ENCODE data around the gene IFITM5.
"Not testable (repeated sequence)": the region's sequence is repeated elsewhere in the genome, so short reads cannot be mapped to it uniquely, and the experiment has no call there.

The IFITM5 gene

DNA sequence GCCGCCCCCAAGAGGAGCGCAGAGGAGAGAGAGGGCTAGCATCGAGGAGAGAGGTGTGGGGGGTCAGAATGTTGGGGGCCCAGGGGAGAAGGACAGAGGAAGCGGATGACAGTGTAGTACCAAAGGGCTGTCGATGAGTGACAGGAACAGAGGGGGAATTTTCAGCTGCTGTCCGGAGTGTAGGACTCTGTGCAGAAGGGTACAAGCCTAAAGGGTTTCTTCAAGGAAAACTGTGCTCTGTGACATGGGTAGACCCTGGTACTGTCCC is 26.5 kb downstream of the IFITM5 start:
- no peak for DNase-seq
- intact Hi-C loops (cut with DNase I), result no loop called here

DNA sequence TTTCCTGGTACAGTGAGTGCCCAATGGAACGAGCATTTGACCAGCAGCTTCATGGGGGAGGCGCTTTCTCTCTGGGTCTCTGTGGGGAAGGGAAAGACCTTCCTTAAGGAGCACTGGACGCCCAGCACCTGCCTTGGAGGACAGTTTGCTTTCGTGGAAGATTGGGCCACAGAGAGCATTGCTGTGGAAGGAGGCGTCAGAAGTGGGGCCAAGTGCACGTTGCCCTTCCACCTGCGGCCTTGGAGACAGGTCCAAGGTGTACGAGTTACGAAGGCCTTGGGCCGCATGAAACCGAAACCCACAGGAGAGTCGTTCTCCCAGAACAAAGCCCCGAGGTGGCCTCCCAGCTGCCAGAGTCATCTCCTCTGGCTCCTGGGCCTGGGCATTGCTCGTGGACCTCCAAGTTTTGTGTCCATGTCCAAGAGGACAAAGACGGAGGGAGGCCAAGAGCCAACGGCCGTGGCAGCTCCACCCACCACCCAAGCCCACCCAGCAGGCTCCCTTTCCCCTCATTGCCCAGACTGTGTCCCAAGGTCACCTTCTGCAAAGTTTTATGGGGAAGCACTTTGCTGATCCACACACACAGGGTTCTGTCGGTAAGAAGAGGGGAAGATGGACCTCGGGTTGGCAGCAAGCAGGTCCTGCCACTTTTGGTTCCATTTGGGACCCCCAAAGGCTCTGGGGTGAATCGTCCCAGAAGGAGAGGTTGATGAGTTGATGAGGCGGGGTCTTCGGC is 27.0 kb downstream of the IFITM5 start:
- DNase-seq, result no peak
- intact Hi-C loops (cut with DNase I), result no loop called here

DNA sequence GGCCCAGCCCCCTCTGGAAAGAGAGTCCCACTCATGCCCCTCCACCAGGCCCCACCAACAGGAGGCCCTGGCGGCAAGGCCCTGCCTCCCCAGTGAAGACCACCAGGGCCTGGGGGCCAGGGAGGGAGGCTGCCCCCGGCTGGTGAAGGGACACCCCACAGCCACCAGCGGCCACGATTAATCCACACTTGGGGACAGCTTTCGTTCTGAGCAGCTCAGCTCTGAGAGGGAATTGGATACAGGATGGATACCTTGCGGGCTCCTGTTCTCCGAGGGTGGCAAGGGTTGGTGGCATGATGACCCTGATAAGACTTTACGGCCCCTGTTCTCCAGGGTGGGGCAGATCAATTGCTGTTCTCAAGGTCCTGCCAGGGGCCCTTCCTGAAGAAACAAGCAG is 28.0 kb downstream of the IFITM5 start:
- no peak for DNase-seq

DNA sequence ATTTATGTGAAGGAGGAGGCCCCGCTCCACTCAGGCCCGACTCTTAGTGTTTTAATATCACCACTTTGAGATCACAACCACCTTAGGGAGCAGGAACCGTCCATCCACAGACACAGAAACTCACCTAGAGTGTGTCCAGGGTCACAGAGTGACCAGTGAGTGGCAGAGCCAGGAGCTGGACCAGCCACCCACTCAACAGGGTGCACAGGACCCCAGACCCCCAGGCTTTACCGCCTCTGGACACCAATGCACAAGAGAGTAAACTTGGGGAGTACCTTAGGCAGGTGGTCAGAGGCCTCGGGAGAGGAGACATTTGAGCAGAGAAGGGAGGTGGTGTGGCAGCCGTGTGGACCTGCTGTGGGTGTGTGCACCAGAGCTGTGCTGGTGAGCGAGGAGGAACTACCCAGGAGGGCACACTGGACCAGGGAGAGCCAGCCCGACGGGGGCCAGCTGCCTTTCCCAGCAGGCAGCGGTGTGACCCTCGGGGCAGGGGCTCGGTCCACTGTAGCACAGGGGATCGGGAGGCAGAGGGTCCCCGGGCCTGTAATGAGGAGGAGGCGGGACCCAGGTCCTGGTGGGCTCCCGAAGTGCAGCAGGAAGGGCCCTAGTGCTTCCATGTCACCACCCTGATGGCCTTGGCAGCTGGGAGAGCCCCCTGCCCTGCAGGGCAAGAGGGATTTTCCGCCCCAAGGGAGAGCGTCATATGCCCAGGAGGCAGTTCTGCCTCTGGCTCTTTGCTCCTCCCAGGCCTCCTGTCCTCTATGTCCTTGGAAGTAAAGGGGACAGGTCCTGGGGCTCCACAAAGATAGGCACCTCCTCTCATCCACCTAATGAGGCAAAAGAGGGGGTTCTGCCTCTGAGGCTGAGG is 28.6 kb downstream of the IFITM5 start:
- intact Hi-C loops (cut with DNase I), result no loop called here

More for the DNA sequence above, 28.0 kb downstream of the IFITM5 start:
- intact Hi-C loops (cut with DNase I), result no loop called here

DNA sequence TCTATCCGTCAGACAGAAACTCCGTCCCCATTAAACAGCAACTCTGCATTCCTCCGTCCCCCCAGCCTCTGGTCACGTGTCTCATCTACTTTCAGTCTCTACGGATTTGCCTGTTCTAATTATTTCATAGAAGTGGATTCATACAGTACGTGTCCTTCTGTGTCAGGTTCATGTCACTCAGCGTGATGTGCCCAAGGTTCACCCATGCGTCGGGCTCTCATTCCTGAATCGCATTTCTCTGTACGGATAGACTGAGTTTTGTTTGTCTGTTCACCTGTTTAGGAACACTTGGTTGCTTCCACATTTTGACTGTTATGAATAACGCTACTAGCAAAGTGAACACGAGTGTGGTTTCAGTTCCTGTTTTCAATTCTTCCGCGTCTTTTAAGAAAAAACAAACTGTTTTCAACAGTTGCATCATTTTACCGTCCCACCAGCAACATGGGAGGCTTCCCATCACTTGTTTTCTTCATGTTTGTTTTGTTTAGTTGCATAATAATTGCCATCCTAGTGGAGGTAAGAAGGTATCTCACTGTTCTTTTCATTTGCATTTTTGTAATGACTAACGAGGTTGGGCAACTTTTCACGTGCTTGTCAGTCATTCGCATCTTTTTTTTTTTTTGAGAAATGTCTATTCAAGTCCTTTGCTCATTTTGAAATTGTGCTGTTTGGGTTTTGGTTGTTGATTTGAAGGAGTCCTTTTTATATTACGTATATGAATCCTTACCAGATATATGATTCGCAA is 30.0 kb downstream of the IFITM5 start:
- no peak for DNase-seq
- intact Hi-C loops (cut with DNase I), result no loop called here

More for the DNA sequence above, 28.6 kb downstream of the IFITM5 start:
- DNase-seq, result peak in 1 of 10 donors; percentile 79

DNA sequence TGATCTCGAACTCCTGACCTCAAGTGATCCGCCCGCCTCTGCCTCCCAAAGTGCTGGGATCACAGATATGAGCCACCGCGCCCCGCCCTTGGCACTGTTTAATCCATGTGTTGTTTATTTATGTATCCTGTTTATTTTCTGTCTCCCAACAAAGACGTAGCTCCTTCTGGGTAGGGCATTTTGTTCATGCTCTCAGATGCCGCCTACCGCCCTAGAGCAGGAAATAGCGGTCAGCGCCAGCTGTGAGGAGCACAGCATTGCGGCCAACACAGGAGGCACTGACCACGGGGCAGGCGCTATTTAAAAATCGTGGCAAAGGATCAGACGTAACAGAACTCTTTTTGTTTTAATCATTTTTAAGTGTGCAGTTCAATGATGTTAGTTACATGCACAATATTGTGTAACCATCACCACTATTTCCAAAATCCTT is 30.6 kb downstream of the IFITM5 start:
- DNase-seq, result peak in 1 of 10 donors; percentile 56
- intact Hi-C loops (cut with DNase I), result not testable (repeated sequence)

DNA sequence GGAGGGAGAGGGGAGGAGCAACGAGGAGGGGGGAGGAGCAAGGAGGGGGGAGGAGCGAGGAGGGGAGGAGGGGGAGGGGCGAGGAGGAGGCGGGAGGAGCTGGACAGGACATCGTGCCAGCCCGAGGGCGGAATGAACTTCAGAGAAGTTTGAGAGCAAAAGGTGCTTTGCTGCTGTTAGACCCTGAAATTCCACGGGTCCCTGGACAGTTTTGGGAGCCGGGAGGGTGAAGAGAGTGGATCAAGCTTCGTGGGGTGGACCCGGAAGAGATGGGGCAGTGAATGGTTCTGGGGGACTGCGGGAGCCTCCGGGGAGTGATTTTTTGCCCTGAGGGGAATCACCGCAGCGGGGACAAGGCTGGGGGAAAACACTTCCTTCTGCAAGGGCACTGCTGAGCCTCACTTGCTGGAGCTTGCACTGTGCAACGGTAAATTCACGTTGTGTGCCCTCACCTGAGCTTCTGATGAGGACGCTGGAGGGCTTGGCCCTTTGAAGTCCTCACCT is 31.8 kb downstream of the IFITM5 start:
- intact Hi-C loops (cut with DNase I), result no loop called here
- DNase-seq, result no peak

DNA sequence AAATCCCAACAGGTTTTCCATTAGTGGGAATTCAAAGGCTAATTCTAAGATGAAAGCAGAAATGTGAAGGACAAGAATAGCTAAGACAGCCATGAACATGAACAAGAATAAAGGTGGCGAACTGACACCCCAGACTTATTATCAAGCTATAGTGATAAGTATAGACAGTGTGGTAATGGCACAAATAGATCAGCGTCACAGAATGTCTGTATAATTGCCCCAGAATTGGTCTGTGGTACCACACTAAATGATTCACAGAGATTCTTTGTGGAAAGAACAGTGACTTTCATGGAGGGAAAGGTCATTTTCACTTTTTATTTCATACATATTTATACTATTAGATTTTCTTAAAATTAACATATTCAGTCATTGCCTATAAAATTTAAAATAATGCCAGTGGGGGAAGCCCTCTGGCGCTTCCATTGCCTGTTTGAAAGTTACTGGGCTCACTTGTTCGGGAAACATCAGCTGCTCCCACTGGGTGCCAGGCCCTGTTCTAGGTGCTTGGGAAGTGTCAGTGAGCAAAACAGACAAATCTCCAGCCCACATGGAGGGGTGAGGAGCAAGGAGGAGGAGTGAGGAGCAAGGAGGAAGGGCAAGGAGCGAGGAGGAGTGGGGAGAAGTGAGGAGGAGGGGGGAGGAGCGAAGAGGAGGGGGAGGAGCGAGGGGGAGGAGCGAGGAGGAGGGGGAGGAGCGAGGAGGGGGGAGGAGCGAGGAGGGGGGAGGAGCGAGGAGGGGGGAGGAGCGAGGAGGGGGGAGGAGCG is 32.5 kb downstream of the IFITM5 start:
- no peak for DNase-seq
- intact Hi-C loops (cut with DNase I), result no loop called here

DNA sequence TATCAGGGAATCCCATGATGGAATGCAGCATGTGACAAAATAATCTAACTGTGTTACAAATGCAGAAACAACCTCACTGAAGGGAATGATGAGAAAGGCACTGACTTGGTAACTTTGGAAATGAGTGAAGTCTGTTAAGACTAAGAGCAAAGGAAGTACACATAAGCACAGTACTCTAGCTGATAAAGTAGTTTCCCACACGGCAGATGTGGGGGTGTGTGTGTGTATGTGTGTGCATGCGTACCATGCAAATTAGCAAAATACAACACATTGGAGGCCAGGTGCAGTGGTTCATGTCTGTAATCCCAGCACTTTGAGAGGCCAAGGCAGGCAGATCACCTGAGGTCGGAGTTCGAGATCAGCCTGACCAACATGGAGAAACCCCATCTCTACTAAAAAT is 37.7 kb downstream of the IFITM5 start:
- intact Hi-C loops (cut with DNase I), result no loop called here
- DNase-seq, result no peak

DNA sequence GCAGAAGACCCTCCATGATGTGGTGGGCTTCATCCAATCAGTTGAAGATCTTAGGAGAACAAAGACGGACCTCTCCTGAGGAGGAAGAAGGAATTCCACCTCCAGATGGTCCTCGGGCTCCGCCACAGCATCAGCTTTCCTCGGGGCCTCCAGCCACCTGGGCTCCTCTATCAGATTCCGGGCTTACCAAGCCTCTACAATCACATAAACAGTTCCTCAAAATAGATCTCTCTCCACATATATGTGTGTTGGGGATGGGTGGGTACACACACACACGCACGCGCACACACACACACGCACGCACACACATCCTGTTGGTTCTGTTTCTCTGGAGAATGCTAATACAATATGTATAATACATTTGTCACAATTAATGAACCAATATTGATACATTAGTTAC is 39.9 kb downstream of the IFITM5 start:
- intact Hi-C loops (cut with DNase I), result loop anchor here (10.0 kb wide), 1 partner anchor 95 kb away; no protein-coding TSS in a partner anchor
- DNase-seq, result no peak

DNA sequence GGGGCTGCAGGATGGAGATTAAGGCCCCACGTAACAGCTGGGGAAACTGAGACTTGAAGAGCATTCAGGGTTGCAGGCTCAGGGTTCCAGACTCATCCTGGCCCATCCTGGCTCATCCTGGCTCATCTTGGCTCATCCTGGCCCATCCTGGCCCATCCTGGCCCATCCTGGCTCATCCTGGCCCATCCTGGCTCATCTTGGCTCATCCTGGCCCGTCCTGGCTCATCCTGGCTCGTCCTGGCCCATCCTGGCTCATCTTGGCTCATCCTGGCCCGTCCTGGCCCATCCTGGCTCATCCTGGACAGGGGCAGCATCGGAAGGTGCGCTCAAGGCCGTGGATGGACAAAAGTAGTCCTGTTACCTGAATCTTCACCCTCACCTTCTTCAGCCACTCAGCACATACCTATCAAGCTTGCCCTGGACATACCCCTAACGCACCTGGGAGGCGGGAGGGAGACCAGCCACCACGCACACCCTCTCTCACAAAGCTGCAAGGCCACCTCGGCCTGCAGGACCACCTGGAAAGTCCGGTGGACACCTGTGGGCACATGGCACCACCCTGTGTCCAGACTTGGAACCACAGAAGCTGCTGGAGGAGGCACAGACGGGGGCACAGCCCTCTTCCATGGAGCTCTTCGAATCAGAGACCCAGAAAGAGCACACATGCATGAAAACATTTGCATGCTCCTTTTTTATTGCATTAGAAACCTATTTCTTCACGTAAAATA is 41.4 kb downstream of the IFITM5 start:
- intact Hi-C loops (cut with DNase I), result loop anchor here (10.0 kb wide), 1 partner anchor 97 kb away; no protein-coding TSS in a partner anchor
- peak in 1 of 10 donors; percentile 69 for DNase-seq

DNA sequence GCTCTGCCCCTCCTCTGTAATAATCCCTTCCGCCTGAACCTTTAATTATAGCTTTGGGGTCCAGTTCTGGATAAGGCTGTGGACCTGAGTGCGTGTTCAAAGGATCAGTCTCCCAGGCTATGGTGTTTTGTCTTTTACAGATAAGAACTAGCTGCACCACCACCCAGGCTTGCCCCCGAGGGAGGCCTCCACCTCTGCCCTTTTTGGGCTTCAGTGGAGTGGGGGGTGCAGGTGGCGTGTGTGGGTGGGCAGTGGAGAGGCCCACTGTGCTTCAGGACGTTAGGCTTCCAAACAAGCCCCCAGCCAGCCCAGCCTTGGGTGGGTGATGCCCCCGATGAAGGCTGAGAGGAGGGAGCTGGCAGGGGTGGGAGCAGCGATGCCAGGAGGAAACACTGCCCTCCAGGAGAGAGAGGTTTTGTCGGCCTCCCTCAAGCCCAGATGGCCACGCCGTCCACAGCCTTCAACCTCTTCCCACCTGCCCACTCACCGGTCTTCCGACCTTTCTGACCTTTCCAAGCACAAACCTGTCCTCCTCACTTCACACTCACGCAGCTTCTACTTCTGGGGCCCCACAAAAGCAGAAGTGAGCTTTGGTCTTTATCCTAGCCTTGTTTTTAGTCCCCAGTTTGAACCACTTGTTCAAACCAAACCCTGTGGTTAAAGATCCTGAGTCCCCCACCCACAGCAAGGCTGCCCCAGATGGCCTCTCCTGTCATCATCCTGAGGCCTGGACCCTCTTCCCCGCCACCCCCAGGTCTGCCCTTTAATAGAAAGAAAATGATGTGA is 42.2 kb downstream of the IFITM5 start:
- no peak for DNase-seq
- intact Hi-C loops (cut with DNase I), result loop anchor here (10.0 kb wide), 1 partner anchor 98 kb away; no protein-coding TSS in a partner anchor

DNA sequence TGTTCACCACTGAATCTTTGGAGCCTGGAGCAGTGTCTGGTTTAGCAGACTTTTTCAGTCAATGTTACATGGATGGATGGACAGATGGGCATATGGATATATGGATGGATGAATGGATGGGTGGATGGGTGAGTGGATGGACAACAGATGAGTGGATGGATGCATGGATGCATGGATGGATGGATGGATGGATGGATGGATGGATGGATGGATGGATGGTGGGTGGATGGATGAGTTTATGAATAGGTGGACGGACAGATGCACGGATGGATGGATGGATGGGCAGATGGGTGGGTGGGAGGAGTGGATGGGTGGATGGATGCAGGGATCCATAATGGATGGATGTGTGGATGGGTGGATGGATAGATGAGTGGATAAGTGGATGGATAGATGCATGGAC is 43.5 kb downstream of the IFITM5 start:
- intact Hi-C loops (cut with DNase I), result loop anchor here (10.0 kb wide), 1 partner anchor 99 kb away; no protein-coding TSS in a partner anchor
- no peak for DNase-seq

DNA sequence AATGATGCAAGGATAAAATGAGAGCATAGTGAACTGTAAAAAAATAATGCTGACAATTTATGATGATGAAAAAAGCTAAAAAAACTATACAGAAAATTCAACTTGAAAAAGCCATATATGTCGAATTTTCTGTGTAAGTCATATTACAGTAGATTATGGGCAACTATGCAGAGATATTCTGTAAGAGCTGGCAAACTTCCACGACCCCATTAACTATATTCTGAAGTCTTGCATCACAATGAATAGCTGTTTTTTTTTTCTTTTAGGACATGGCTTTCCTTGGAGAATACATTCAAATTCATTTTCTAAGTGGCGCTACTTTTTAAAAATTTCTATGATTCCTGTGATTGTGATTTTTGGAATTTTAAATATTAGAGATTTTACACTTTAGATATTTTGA is 44.1 kb downstream of the IFITM5 start:
- DNase-seq, result no peak
- intact Hi-C loops (cut with DNase I), result loop anchor here (10.0 kb wide), 1 partner anchor 100 kb away; no protein-coding TSS in a partner anchor

DNA sequence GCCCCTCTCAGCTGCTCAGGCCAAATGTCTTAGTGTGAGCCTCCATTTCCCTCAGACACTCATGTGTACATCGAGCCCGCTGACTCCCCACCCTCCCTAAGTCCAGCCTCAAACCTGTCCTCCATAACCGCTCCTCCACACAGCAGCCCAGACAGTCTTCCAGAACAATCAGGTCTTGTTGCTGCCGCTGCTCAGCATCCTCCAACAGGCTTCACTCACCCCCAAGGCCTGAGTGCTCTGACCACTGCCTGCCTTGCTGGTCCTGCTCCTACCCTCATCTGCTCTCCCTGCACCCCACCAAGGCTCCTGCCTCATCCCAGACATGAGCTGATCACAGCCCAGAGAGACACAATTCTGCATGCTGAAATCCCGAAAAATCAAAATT is 45.4 kb downstream of the IFITM5 start:
- DNase-seq, result no peak
- intact Hi-C loops (cut with DNase I), result loop anchor here (10.0 kb wide), 1 partner anchor 101 kb away; no protein-coding TSS in a partner anchor

DNA sequence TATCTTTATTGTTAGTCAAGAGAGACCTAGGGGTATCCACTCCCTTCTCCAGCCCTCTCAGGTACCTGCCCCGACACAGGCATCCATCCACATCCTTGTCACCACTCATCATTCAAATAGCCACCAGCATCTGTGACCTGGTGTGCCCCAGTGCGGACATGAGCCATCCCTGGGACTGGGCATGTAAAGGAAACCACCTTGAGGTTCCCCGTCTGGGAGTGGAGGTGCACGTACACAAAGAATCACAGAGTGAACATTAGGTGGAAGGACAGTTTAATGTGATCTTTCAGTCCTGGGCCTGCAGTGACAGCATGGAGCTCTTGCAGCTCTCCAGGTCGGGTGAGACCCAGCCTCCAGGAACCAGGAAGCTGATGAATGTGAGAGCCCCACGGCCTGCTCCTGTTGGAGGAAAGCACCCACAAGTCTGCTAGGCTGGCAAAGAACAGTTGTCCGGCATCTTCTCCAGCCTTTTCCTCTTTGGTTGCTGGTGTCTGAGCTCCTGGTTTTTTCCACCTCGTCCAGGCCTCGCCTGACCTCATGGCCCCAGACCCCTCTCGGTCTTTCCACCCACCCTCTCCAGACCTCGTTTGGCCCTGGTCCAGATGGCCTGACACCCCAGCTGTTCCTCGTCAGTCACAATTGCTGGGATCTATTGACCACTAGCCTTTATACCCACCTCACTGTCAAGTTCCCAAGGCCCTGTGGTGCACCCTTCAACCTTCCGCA is 46.0 kb downstream of the IFITM5 start:
- no peak for DNase-seq
- intact Hi-C loops (cut with DNase I), result loop anchor here (10.0 kb wide), 1 partner anchor 101 kb away; no protein-coding TSS in a partner anchor

DNA sequence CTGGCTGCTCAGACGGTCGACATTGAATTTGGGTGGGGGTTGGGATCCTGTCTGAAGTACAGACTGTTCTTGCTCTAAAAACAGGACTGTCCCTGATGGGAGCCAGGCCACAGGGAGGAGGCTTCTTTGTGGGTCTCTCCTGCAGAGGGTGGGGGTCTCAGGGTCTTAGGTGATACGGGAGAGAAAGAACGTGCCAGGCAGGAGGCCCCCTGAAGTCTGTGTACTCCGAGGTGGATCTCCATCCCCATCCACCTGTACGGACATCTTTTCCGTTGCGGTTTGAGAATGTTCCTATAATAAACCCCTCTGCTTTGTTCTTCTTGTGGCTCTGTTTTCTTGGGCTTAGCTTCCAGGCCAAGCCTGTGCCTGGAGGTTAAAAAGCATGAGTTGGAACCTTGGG is 46.7 kb downstream of the IFITM5 start:
- no peak for DNase-seq
- intact Hi-C loops (cut with DNase I), result loop anchor here (10.0 kb wide), 1 partner anchor 102 kb away; no protein-coding TSS in a partner anchor

DNA sequence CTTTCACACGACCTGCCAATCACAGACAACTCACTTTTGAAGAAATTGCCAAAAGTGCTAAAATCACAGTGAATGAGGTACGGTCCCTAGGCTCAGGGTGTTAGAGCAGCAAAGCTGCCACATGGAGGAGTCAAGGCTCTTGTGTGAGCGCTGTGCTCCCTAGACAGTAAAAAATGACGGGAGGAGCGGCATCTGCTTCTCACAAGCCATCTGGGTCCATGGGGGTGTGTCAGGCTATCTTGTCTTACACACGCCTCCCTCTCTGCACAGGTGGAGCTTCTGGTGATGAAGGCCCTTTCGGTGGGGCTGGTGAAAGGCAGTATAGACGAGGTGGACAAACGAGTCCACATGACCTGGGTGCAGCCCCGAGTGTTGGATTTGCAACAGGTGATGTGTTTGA is 47.8 kb downstream of the IFITM5 start:
- no peak for DNase-seq
- intact Hi-C loops (cut with DNase I), result loop anchor here (10.0 kb wide), 1 partner anchor 103 kb away; no protein-coding TSS in a partner anchor

Data from posterior cingulate gyrus (tissue), 11 donors.